NCI-H446 treated with DMSO at 0.1 percent for 48 hours (cell line): Measurements from ENCODE around the gene FGD2.

Experiments
- DNase-seq: peaks from one replicate; lab custom pipeline; 2025; lab: John Stamatoyannopoulos, UW

The FGD2 gene

GRCh38 chr6:36997811-36998722 is 7.4 kb upstream of the FGD2 start:
- peak; percentile 66 for DNase-seq

- no peak for DNase-seq
These were observed 6.8 kb upstream of the FGD2 start for GRCh38 chr6:36998723-36999038.

DNA sequence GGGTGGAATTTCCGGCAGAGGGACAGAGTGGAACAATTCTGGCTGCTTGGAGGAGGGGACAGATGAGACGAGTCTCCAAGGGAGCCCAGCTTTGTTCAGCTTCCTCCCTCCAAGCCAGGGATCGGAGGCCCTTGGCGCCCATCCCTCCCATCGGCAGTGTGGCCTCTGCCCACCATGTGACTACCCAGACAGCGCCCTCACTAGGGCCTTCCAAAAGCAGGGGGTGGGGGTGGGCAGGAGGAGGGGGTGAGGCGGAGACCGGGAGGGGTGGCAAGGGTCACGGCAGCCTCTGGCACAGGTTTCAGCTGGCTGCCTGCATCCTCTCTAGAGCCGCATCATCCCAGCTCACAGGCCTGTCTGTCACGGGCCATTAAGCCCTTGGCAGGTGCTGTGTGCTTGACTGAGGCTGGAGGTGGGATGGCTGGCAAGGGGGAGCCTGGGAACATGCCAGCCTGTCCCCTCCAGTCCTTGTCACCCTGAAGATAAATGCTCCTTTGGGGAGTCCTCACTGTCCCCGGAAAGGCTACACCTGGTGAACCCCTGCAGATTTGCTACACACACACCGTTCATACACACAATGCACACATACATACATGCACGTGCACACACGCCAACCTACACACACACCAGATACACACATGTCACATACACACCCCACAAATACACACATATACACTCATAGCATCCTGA is 6.2 kb upstream of the FGD2 start:
- peak; percentile 81 for DNase-seq

DNA sequence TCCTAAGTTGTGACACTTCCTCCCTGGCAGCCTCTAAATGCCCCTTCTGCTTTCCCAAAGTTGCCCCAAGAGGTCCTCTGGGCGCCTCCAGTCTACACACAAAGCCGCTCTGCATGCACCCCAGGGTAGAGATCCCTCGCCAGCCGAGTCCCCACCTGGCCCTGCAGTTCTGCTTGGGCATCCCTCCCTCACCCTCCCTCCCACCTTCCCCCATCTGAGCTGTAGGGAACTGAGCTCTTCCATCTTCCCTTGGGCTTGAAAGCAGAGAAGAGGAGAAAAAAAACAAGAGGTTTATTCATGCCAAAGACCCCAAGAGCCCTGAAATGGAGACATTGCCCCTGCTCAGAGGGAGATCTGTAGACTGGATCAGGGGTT is 5.7 kb upstream of the FGD2 start:
- no peak for DNase-seq

- no peak for DNase-seq
These were observed 1.1 kb upstream of the FGD2 start for GRCh38 chr6:37004044-37004980.

- no peak for DNase-seq
These were observed 542 bp downstream of the FGD2 start for GRCh38 chr6:37005827-37006567.

- no peak for DNase-seq
These were observed 1.4 kb downstream of the FGD2 start for GRCh38 chr6:37006793-37007339.

DNA sequence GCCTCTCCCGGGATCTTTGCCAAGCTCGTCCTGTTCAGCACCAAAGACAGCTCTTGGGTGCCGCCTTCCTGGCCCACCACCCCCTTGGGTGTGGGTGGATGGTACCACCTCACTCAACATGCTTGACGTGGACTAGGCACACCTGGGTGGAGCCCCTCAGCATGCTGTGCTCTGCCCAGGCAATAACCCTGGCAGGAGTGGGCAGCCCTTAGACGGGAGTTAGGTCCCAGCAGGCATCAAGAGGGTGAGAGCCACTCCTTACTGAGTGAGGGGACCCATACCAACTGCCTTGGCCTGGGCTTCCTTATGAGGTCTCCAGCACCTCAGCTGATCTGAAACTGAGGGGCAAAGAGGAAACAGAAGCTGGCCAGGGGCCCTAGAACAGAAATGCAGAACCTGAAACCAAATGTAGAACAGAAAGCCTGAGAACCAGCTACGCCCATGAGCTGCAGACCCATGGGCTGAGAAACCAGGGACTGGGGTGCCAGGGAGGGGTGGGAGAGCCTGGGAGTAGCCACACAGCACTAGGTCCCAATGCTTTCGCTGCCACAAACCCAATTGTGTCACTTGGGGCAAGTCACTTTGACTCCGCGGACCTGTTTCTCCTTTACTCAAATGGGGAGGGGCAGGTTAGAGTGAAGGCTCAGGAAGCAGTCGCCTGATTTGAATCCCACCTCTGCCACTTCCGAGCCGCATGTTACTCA is 2.0 kb downstream of the FGD2 start:
- DNase-seq, result no peak

DNA sequence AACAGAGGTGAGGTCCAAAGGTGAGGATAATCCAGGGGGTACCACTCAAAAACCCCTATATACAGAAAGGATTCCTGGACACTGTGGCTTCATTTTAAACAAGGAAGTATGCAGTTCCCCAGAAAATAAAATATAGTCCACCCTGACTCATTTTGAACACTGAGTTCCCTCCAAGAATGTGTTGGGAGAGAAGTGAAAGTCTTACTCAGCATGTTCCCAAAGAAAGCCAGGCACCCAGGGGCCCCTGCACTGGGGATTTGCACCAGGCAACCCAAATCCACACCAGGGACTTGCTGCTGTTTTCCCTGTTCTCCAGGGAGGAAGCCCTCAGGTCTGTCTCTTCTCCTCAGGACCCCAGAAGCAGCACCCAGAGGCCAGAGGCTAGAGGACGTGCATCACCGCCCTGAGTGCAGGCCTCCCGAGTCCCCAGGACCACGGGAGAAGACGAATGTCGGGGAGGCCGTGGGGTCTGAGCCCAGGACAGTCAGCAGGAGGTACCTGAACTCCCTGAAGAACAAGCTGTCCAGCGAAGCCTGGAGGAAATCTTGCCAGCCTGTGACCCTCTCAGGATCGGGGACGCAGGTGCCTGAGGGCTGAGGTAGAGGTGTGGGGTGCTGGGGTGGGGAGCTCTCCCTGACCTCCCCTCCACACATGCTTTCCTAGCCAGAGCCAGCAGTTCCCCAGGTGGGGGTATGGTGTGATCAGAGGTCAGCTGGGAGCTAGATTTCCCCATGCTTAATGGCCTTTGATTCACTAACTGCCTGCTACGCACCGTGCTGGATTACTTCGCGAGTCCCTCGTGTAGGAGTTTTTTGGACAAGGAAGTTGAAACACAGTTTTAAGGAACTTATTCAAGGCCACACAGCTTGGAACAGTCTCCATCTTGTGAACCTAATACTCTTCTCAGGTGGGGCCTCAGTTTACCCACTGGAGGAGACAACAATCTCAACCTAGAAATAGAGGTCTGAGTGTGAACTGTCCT is 3.3 kb downstream of the FGD2 start:
- DNase-seq, result no peak

DNA sequence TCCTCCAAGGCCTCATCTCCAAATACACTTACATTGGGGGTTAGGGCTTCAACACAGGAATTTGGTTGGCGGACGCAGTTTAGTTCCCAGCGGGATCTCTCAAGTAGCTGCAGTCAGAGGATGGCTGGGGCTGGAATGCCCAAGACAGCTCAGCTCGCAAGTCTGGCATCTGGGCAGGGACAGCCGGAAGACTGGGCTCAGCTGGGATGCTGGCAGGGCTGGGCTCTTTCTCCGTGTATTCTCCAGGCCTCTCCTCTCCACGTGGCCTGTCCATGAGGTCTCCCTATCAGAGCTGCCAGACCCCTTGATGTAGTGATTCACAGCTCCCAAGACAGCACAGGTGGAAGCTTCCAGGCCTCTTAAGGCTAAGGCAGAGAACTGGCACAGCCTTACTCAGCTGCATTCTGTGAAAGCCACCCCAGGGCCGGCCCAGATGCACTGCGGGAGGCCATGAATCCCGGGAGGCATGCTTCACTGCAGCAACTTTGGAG is 5.0 kb downstream of the FGD2 start:
- peak; percentile 14 for DNase-seq

GRCh38 chr6:37011656-37012378 is 6.4 kb downstream of the FGD2 start:
- DNase-seq, result no peak

DNA sequence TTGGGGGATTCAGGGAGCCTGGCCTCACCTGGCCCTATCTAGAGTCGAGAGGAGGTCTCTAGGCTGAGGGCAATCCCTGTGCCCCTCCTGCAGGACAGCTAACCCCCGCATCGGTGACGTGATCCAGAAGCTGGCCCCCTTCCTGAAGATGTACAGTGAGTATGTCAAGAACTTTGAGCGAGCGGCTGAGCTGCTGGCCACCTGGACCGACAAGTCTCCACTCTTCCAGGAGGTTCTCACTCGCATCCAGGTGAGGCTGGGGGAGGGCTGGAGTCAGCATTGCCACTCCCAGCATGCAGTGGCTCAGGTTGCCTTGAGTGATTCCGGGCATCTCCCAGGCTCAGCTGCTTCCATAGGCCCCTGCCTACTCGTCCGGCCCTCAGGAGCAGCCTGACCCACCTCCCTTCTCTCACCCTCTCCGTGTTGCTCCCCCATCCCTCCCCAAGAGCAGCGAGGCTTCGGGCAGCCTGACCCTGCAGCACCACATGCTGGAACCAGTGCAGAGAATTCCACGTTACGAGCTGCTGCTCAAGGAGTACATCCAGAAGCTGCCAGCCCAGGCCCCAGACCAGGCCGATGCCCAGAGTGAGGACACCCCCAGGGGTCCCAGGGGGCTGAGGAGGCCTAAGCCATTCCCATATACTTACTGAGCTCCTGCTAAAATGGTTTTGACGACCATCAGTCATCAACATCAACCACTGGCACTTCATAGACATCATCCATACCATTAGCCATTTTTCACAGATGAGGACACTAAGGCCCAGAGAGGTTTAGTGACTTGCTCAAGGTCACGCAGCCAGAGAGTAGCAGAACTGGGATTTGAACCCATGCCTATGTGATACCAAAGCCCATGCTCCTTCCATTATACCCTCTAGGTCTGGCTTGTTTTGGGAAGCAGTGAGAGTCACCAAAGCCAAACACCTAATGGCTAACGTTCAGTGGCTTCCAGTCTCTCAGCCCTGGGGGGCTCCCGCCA is 8.3 kb downstream of the FGD2 start:
- DNase-seq, result no peak

- DNase-seq, result no peak
These were observed 9.2 kb downstream of the FGD2 start for GRCh38 chr6:37014667-37015066.

- DNase-seq, result no peak
These were observed 10.1 kb downstream of the FGD2 start for GRCh38 chr6:37015532-37015931.

DNA sequence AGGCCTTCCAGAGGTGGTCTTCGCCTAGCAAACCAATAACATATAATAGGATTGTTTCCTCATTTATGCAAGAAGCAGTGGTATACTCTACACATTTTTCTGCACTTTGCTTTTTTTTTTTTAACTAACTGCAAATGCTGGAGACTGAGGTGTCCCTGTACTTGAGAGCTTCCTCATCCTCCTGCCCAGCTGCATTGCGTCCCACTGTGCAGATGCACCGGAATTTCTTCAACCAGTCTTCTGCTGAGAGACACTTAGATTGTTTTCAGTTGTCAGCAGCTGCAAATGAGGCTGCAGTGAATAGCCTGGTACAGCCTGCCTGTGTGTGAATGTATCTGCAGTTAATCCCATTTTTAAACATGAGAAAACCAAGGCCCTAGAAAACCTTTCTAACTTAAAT is 11.5 kb downstream of the FGD2 start:
- no peak for DNase-seq

GRCh38 chr6:37017606-37018197 is 12.2 kb downstream of the FGD2 start:
- DNase-seq, result no peak
